H1 (cell line): ENCODE measurements around the gene MANEAL. TPM values are rescaled to one million over a fixed set of nuclear protein-coding genes. Genes with fewer than 3 reads are reported as not detected.

Source experiments
- CTCF ChIA-PET: fragments of 300-600 bp; sonication (Branson Sonifier 250); formaldehyde crosslinking; loops from one replicate; lab custom pipeline; 2021; ENCODE audit not compliant: partially characterized antibody; lab: Charles Lee
- POLR2A ChIA-PET: fragments of 300-600 bp; sonication (Branson Sonifier 250); formaldehyde crosslinking; loops from one replicate; lab custom pipeline; 2021; ENCODE audit warnings: inconsistent platforms; ENCODE audit not compliant: partially characterized antibody; lab: Charles Lee
- DNase-seq, 2 experiments: peaks; one replicate each; pipeline versions ENCODE4 v3.0.0 to v3.0.0-alpha.2; 2010 to 2022; ENCODE audit warnings: low spot score in 2 of 2, low read depth in 1 of 2, mixed read lengths in 1 of 2
- FAIRE-seq: peaks from 2 replicates; lab custom pipeline; 2011; peaks lifted over from hg19 to GRCh38; lab: Jason Lieb, UNC
- H2AFZ ChIP-seq: 2 replicates; pipeline ENCODE4 v1.8.1; 2012; ENCODE audit warnings: low read length, inconsistent platforms
- H2AK5ac ChIP-seq: 2 replicates; pipeline ENCODE4 v1.6.1; 2013; ENCODE audit warnings: low read depth, low read length
- H2BK120ac ChIP-seq: replicated peaks from 2 replicates; pipeline ENCODE3; 2013; ENCODE audit warnings: low read depth, low read length, inconsistent platforms
- H2BK12ac ChIP-seq: 2 replicates; pipeline ENCODE4 v1.6.1; 2013; ENCODE audit warnings: low read depth, low read length
- H2BK15ac ChIP-seq: 2 replicates; pipeline ENCODE4 v1.6.1; 2013; ENCODE audit warnings: low read length
- H2BK20ac ChIP-seq: 2 replicates; pipeline ENCODE4 v1.6.1; 2013; ENCODE audit warnings: low read length
- H2BK5ac ChIP-seq: 2 replicates; pipeline ENCODE4 v1.6.1; 2013; ENCODE audit warnings: low read depth, low read length
- H3K14ac ChIP-seq: 2 replicates; pipeline ENCODE4 v1.6.1; 2013; ENCODE audit warnings: inconsistent platforms; ENCODE audit not compliant: insufficient read length
- H3K18ac ChIP-seq: 2 replicates; pipeline ENCODE4 v1.6.1; 2013; ENCODE audit warnings: low read length; ENCODE audit errors: extremely low read depth
- H3K23ac ChIP-seq: 2 replicates; pipeline ENCODE4 v1.6.1; 2013; ENCODE audit warnings: inconsistent platforms; ENCODE audit not compliant: insufficient read length
- H3K23me2 ChIP-seq: 2 replicates; pipeline ENCODE4 v1.6.1; 2013; ENCODE audit warnings: low read depth, low read length
- H3K27ac ChIP-seq: 2 replicates; pipeline ENCODE4 v1.6.1; 2011; ENCODE audit warnings: low read depth, low read length, inconsistent platforms
- H3K27me3 ChIP-seq, 4 experiments: replicated peaks in 1 of 4; 1 replicate in 1 of 4; 2 replicates in 3 of 4; pipeline versions ENCODE4 v1.6.1 to v1.8.1; 2011 to 2013; ENCODE audit warnings: low read length in 3 of 4, mild to moderate bottlenecking in 3 of 4, inconsistent platforms in 2 of 4, mixed read lengths in 2 of 4, moderate library complexity in 1 of 4; ENCODE audit not compliant: control insufficient read depth in 3 of 4, insufficient read depth in 3 of 4; ENCODE audit errors: extremely low read depth in 1 of 4
- H3K36me3 ChIP-seq, 4 experiments: 2 replicates each; pipeline versions ENCODE4 v1.6.1 to v1.8.1; 2011 to 2013; ENCODE audit warnings: mild to moderate bottlenecking in 4 of 4, low read length in 3 of 4, moderate library complexity in 2 of 4, control low read depth in 1 of 4, inconsistent platforms in 1 of 4; ENCODE audit not compliant: insufficient read depth in 4 of 4, control insufficient read depth in 2 of 4
- H3K4ac ChIP-seq: replicated peaks from 2 replicates; pipeline ENCODE3; 2013; ENCODE audit warnings: low read length, low read depth, mixed read lengths, inconsistent platforms; ENCODE audit not compliant: insufficient read length
- H3K4me1 ChIP-seq, 4 experiments: replicated peaks in 1 of 4; 1 replicate in 1 of 4; 2 replicates in 3 of 4; pipeline versions ENCODE4 v1.6.1 to v1.8.1; 2011 to 2013; ENCODE audit warnings: low read length in 3 of 4, inconsistent platforms in 2 of 4, mixed read lengths in 1 of 4; ENCODE audit not compliant: insufficient read depth in 4 of 4, control insufficient read depth in 3 of 4
- H3K4me2 ChIP-seq, 2 experiments: 2 replicates each; pipeline versions ENCODE4 v1.6.1 to v1.8.1; 2011 to 2013; ENCODE audit warnings: low read depth in 2 of 2, low read length in 2 of 2, control low read depth in 1 of 2, inconsistent platforms in 1 of 2, mild to moderate bottlenecking in 1 of 2; ENCODE audit not compliant: insufficient read depth in 1 of 2
- H3K4me3 ChIP-seq, 4 experiments: fragments of 200-600, 300-600 bp in 1 of 4; sonication (generic), shearing (Covaris generic), sonication (Bioruptor Twin) in 1 of 4; 2 replicates each; pipeline versions ENCODE4 v1.5.1 to v1.8.1; 2011 to 2016; ENCODE audit warnings: low read length in 4 of 4, low read depth in 3 of 4, control low read depth in 2 of 4, inconsistent platforms in 2 of 4, mild to moderate bottlenecking in 2 of 4, mixed read lengths in 1 of 4, moderate library complexity in 1 of 4; ENCODE audit not compliant: insufficient read depth in 2 of 4; ENCODE audit errors: extremely low read depth in 1 of 4
- H3K56ac ChIP-seq: replicated peaks from 2 replicates; pipeline ENCODE3; 2013; ENCODE audit warnings: low read depth, mild to moderate bottlenecking, mixed read lengths, low read length, inconsistent platforms; ENCODE audit not compliant: insufficient read length
- H3K79me1 ChIP-seq: 2 replicates; pipeline ENCODE4 v1.6.1; 2013; ENCODE audit warnings: low read depth, low read length, control low read depth
- H3K79me2 ChIP-seq, 2 experiments: 2 replicates each; pipeline versions ENCODE4 v1.6.1 to v1.8.1; 2012 to 2013; ENCODE audit warnings: low read length in 2 of 2, mild to moderate bottlenecking in 2 of 2, inconsistent platforms in 1 of 2; ENCODE audit not compliant: insufficient read depth in 2 of 2, control insufficient read depth in 1 of 2
- H3K9ac ChIP-seq, 4 experiments: replicated peaks in 1 of 4; 1 replicate in 1 of 4; 2 replicates in 3 of 4; pipeline versions ENCODE4 v1.6.1 to v1.8.1; 2011 to 2013; ENCODE audit warnings: low read depth in 3 of 4, low read length in 3 of 4, control low read depth in 2 of 4, mild to moderate bottlenecking in 2 of 4, moderate library complexity in 2 of 4, inconsistent platforms in 1 of 4; ENCODE audit errors: extremely low read depth in 1 of 4
- H3K9me3 ChIP-seq, 2 experiments: 2 replicates each; pipeline versions ENCODE4 v1.6.1 to v1.8.1; 2012 to 2013; ENCODE audit warnings: mild to moderate bottlenecking in 2 of 2, moderate library complexity in 2 of 2, control low read depth in 1 of 2, inconsistent platforms in 1 of 2, low read depth in 1 of 2, low read length in 1 of 2, mixed read lengths in 1 of 2; ENCODE audit not compliant: insufficient read depth in 2 of 2
- H4K20me1 ChIP-seq, 2 experiments: replicated peaks in 1 of 2; 2 replicates each; pipeline versions ENCODE3 to v1.8.1; 2011 to 2013; ENCODE audit warnings: inconsistent platforms in 2 of 2, low read length in 2 of 2, mild to moderate bottlenecking in 1 of 2; ENCODE audit not compliant: insufficient read depth in 2 of 2, control insufficient read depth in 1 of 2
- H4K5ac ChIP-seq: 2 replicates; pipeline ENCODE4 v1.6.1; 2013; ENCODE audit warnings: low read length, low read depth, mixed read lengths, inconsistent platforms; ENCODE audit not compliant: insufficient read length
- H4K8ac ChIP-seq: 2 replicates; pipeline ENCODE4 v1.8.0; 2013; ENCODE audit warnings: mild to moderate bottlenecking, moderate library complexity, low read length, inconsistent platforms; ENCODE audit not compliant: insufficient read depth; ENCODE audit errors: extremely low read depth
- H4K91ac ChIP-seq: replicated peaks from 2 replicates; pipeline ENCODE3; 2013; ENCODE audit warnings: low read length, mixed read lengths, inconsistent platforms; ENCODE audit not compliant: insufficient read length
- ATF3 ChIP-seq: IDR thresholded peaks from 2 replicates; pipeline ENCODE4 v1.6.1; 2011; ENCODE audit warnings: low read depth, mild to moderate bottlenecking, low read length; ENCODE audit not compliant: insufficient read depth
- BCL11A ChIP-seq, 2 experiments: IDR thresholded peaks; one replicate each; pipeline ENCODE4 v1.6.1; 2011; ENCODE audit warnings: low read depth in 2 of 2, low read length in 2 of 2, mild to moderate bottlenecking in 2 of 2
- CBX5 ChIP-seq: fragments of 300-800, 300-1000 bp; sonication (generic); IDR thresholded peaks from 2 replicates; pipeline ENCODE4 v1.7.1; 2016; ENCODE audit warnings: antibody characterized with exemption, low read length, low read depth
- CTBP2 ChIP-seq: IDR thresholded peaks from 2 replicates; pipeline ENCODE4 v1.7.0; 2011; ENCODE audit warnings: borderline replicate concordance, mild to moderate bottlenecking, moderate library complexity, mixed read lengths, low read length; ENCODE audit not compliant: insufficient read depth, insufficient read length
- CTCF ChIP-seq, 3 experiments: IDR thresholded peaks; 1 replicate in 2 of 3; 2 replicates in 1 of 3; pipeline versions ENCODE4 v1.5.1 to v1.6.1; 2011; ENCODE audit warnings: low read length in 3 of 3, mild to moderate bottlenecking in 3 of 3, inconsistent platforms in 2 of 3, low read depth in 1 of 3, moderate library complexity in 1 of 3; ENCODE audit not compliant: insufficient read depth in 1 of 3; ENCODE audit errors: control extremely low read depth in 1 of 3
- FOSL1 ChIP-seq: IDR thresholded peaks from 2 replicates; pipeline ENCODE4 v1.6.1; 2011; ENCODE audit warnings: mild to moderate bottlenecking, low read depth, low read length, moderate library complexity; ENCODE audit not compliant: insufficient read depth
- POLR2AphosphoS5 ChIP-seq: IDR thresholded peaks from 2 replicates; pipeline ENCODE4 v1.6.1; 2011; ENCODE audit warnings: low read depth, low read length
- RBBP5 ChIP-seq: IDR thresholded peaks from 2 replicates; pipeline ENCODE4 v1.7.1; 2012; ENCODE audit warnings: low read depth, mild to moderate bottlenecking, inconsistent platforms, low read length, moderate library complexity, borderline replicate concordance
- SP1 ChIP-seq: IDR thresholded peaks from 2 replicates; pipeline ENCODE4 v1.6.1; 2011; ENCODE audit warnings: low read depth, low read length
- SP4 ChIP-seq: IDR thresholded peaks from 2 replicates; pipeline ENCODE4 v1.6.1; 2012; ENCODE audit warnings: low read length, inconsistent platforms
- WGBS, 2 experiments: shearing (Covaris generic) in 1 of 2; methylation state at CpG; one replicate each; pipeline versions ENCODE4 v1.1.6 to v1.1.7; 2013 to 2015; ENCODE audit warnings: low lambda C conversion rate in 2 of 2, mixed read lengths in 2 of 2, inconsistent platforms in 1 of 2, low coverage in 1 of 2, missing lambda C conversion rate in 1 of 2; ENCODE audit not compliant: insufficient replicate concordance in 2 of 2, insufficient coverage in 1 of 2, insufficient read length in 1 of 2; ENCODE audit errors: extremely low coverage in 1 of 2, missing lambda C conversion rate in 1 of 2; 5-methylcytosine and 5-hydroxymethylcytosine counted together
- polyA plus RNA-seq, 7 experiments: library from polyadenylated mRNA; depleted of rRNA in 3 of 7; stranded (reverse) in 5 of 7; unstranded in 2 of 7; fragments of >200 nt in 5 of 7; fragments of 200-250 nt in 2 of 7; gene quantifications; 1 replicate in 5 of 7; 2 replicates in 1 of 7; 4 replicates in 1 of 7; pipeline versions ENCODE4 v1.2.1 to v1.2.3, GENCODE V29; 2011 to 2013; ENCODE audit warnings: missing spikeins in 2 of 7, mixed read lengths in 2 of 7
- total RNA-seq: library from RNA; stranded (reverse); fragmentation: NEBNext Ultra II Directional; extraction: Animal tissue kit (Norgen Biotek cat#: 25700); gene quantifications from 2 replicates; pipeline ENCODE4 v1.2.1, GENCODE V29; 2021

The MANEAL gene
- total and polyA plus RNA-seq, 2 of the 8 experiments (the other 6 are each of a cell fraction or from before 2014, with no cell fraction given) = 4.8 to 7.2 TPM

DNA sequence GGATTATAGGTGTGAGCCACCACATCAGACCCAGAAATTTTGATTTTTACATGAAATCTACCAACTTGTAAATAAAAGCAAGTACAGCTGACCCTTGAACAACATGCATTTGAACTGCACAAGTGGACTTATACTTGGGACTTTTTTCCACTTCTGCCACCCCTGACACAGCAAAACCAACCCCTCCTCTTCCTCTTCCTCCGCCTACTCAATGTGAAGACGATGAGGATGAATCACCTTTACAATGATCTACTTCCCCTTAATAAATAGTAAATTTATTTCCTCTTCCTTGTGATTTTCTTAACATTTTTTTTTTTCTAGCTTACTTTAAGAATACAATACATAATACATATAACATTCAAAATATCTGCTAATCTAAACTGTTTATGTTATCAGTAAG, 31.9 kb downstream of the MANEAL start:
- DNase-seq (no peak), FAIRE-seq (no peak)
- H3K56ac ChIP-seq = no peak overlapping the region
- no peak overlapping the region for H2AFZ ChIP-seq
- no peak overlapping the region for H2AK5ac ChIP-seq
- H3K27ac ChIP-seq = no peak overlapping the region
- no peak overlapping the region for H4K8ac ChIP-seq
- no peak overlapping the region for H3K14ac ChIP-seq
- H3K36me3 ChIP-seq = peaks cover 7 to 28% (median 21%) of the 10 kb centered on the region in 4 experiments
- no peak overlapping the region for H3K23ac ChIP-seq
- no peak overlapping the region for H3K4me2 ChIP-seq
- H3K27me3 ChIP-seq = no peaks in the 10 kb centered on the region
- H2BK20ac ChIP-seq = no peak overlapping the region
- CTCF ChIA-PET = interaction anchor here (0.6 to 1.8 kb wide), 3 partner anchors 27 to 56 kb away, joined by 3 to 5 read pairs (median 3); partner anchors contain the start of gene MTF1
- H3K79me1 ChIP-seq = no peaks in the 10 kb centered on the region
- no peak overlapping the region for H2BK15ac ChIP-seq
- no peak overlapping the region for H2BK5ac ChIP-seq
- H3K4me1 ChIP-seq = no peaks in the 10 kb centered on the region
- H4K20me1 ChIP-seq = no peaks in the 10 kb centered on the region
- TF ChIP-seq CBX5 (no peak), BCL11A (IDR thresholded peaks at IDR 0.05; ENCODE audit: low read depth in 2 of 2, low read length in 2 of 2) (no peak), ATF3 (no peak), FOSL1 (no peak), CTBP2 (no peak), SP1 (no peak), RBBP5 (no peak), POLR2AphosphoS5 (no peak), SP4 (no peak), CTCF (IDR thresholded peaks at IDR 0.05; ENCODE audit: control extremely low read depth in 1 of 3, insufficient read depth in 1 of 3, low read depth in 1 of 3, low read length in 3 of 3) (no peak)
- no peak overlapping the region for H4K91ac ChIP-seq
- no peak overlapping the region for H3K18ac ChIP-seq
- POLR2A ChIA-PET = no interaction called here
- H3K4me3 ChIP-seq = no peak overlapping the region
- H3K4ac ChIP-seq = no peak overlapping the region
- H2BK120ac ChIP-seq = no peak overlapping the region
- no peak overlapping the region for H3K9ac ChIP-seq
- no peaks in the 10 kb centered on the region for H3K9me3 ChIP-seq
- no peak overlapping the region for H2BK12ac ChIP-seq
- no peaks in the 10 kb centered on the region for H3K79me2 ChIP-seq
- no peaks in the 10 kb centered on the region for H3K23me2 ChIP-seq
- H4K5ac ChIP-seq = no peak overlapping the region
- WGBS, 2 experiments = 100% methylated on average over 2 of the region's 2 CpGs; no CpG with 5 or more reads in 1 of the 2 experiments
